GM10847 (cell line): ENCODE results near the gene NINJ1.

Source experiments
- POLR2A ChIP-seq: IDR thresholded peaks from 2 replicates; pipeline ENCODE4 v1.6.1; 2011; ENCODE audit not compliant: insufficient read length; ENCODE audit errors: extremely low read depth

The NINJ1 gene

GRCh38 chr9:93083592-93084470 lies 50.2 kb downstream of the NINJ1 start:
- TF ChIP-seq POLR2A = no peak

GRCh38 chr9:93082841-93083411 lies 51.1 kb downstream of the NINJ1 start:
- TF ChIP-seq POLR2A = no peak

GRCh38 chr9:93081931-93082330 lies 52.1 kb downstream of the NINJ1 start:
- TF ChIP-seq POLR2A = no peak

- TF ChIP-seq POLR2A = no peak
Measured at GRCh38 chr9:93081081-93081529, 52.9 kb downstream of the NINJ1 start.

GRCh38 chr9:93080406-93080805 lies 53.6 kb downstream of the NINJ1 start:
- no peak for TF ChIP-seq POLR2A

GRCh38 chr9:93079371-93079770 lies 54.7 kb downstream of the NINJ1 start:
- no peak for TF ChIP-seq POLR2A

- no peak for TF ChIP-seq POLR2A
Measured at GRCh38 chr9:93077811-93078210, 56.2 kb downstream of the NINJ1 start.

GRCh38 chr9:93077367-93077766 lies 56.7 kb downstream of the NINJ1 start:
- no peak for TF ChIP-seq POLR2A

- TF ChIP-seq POLR2A = no peak
Measured at GRCh38 chr9:93076792-93077128, 57.3 kb downstream of the NINJ1 start.

GRCh38 chr9:93076101-93076791 lies 57.8 kb downstream of the NINJ1 start:
- TF ChIP-seq POLR2A = no peak

GRCh38 chr9:93072383-93072795 lies 61.7 kb downstream of the NINJ1 start:
- no peak for TF ChIP-seq POLR2A
